H1 (cell line): Measurements from ENCODE around the gene FOXL2NB. TPM values are rescaled to one million over a fixed set of nuclear protein-coding genes. Genes with fewer than 3 reads are reported as not detected.
A peak's percentile ranks its signal among the peaks of the same experiment; 100 is the strongest.

Source experiments
- CTCF ChIA-PET: fragments of 300-600 bp; sonication (Branson Sonifier 250); formaldehyde crosslinking; loops from one replicate; lab custom pipeline; 2021; ENCODE audit not compliant: partially characterized antibody; lab: Charles Lee
- POLR2A ChIA-PET: fragments of 300-600 bp; sonication (Branson Sonifier 250); formaldehyde crosslinking; loops from one replicate; lab custom pipeline; 2021; ENCODE audit warnings: inconsistent platforms; ENCODE audit not compliant: partially characterized antibody; lab: Charles Lee
- DNase-seq, 2 experiments: peaks; one replicate each; pipeline versions ENCODE4 v3.0.0 to v3.0.0-alpha.2; 2010 to 2022; ENCODE audit warnings: low spot score in 2 of 2, low read depth in 1 of 2, mixed read lengths in 1 of 2
- FAIRE-seq: peaks from 2 replicates; lab custom pipeline; 2011; peaks lifted over from hg19 to GRCh38; lab: Jason Lieb, UNC
- H2AFZ ChIP-seq: 2 replicates; pipeline ENCODE4 v1.8.1; 2012; ENCODE audit warnings: low read length, inconsistent platforms
- H2AK5ac ChIP-seq: 2 replicates; pipeline ENCODE4 v1.6.1; 2013; ENCODE audit warnings: low read depth, low read length
- H2BK120ac ChIP-seq: replicated peaks from 2 replicates; pipeline ENCODE3; 2013; ENCODE audit warnings: low read depth, low read length, inconsistent platforms
- H2BK12ac ChIP-seq: 2 replicates; pipeline ENCODE4 v1.6.1; 2013; ENCODE audit warnings: low read depth, low read length
- H2BK15ac ChIP-seq: 2 replicates; pipeline ENCODE4 v1.6.1; 2013; ENCODE audit warnings: low read length
- H2BK20ac ChIP-seq: 2 replicates; pipeline ENCODE4 v1.6.1; 2013; ENCODE audit warnings: low read length
- H2BK5ac ChIP-seq: 2 replicates; pipeline ENCODE4 v1.6.1; 2013; ENCODE audit warnings: low read depth, low read length
- H3K14ac ChIP-seq: 2 replicates; pipeline ENCODE4 v1.6.1; 2013; ENCODE audit warnings: inconsistent platforms; ENCODE audit not compliant: insufficient read length
- H3K18ac ChIP-seq: 2 replicates; pipeline ENCODE4 v1.6.1; 2013; ENCODE audit warnings: low read length; ENCODE audit errors: extremely low read depth
- H3K23ac ChIP-seq: 2 replicates; pipeline ENCODE4 v1.6.1; 2013; ENCODE audit warnings: inconsistent platforms; ENCODE audit not compliant: insufficient read length
- H3K23me2 ChIP-seq: 2 replicates; pipeline ENCODE4 v1.6.1; 2013; ENCODE audit warnings: low read depth, low read length
- H3K27ac ChIP-seq: 2 replicates; pipeline ENCODE4 v1.6.1; 2011; ENCODE audit warnings: low read depth, low read length, inconsistent platforms
- H3K27me3 ChIP-seq, 4 experiments: replicated peaks in 1 of 4; 1 replicate in 1 of 4; 2 replicates in 3 of 4; pipeline versions ENCODE4 v1.6.1 to v1.8.1; 2011 to 2013; ENCODE audit warnings: low read length in 3 of 4, mild to moderate bottlenecking in 3 of 4, inconsistent platforms in 2 of 4, mixed read lengths in 2 of 4, moderate library complexity in 1 of 4; ENCODE audit not compliant: control insufficient read depth in 3 of 4, insufficient read depth in 3 of 4; ENCODE audit errors: extremely low read depth in 1 of 4
- H3K36me3 ChIP-seq, 4 experiments: 2 replicates each; pipeline versions ENCODE4 v1.6.1 to v1.8.1; 2011 to 2013; ENCODE audit warnings: mild to moderate bottlenecking in 4 of 4, low read length in 3 of 4, moderate library complexity in 2 of 4, control low read depth in 1 of 4, inconsistent platforms in 1 of 4; ENCODE audit not compliant: insufficient read depth in 4 of 4, control insufficient read depth in 2 of 4
- H3K4ac ChIP-seq: replicated peaks from 2 replicates; pipeline ENCODE3; 2013; ENCODE audit warnings: low read length, low read depth, mixed read lengths, inconsistent platforms; ENCODE audit not compliant: insufficient read length
- H3K4me1 ChIP-seq, 4 experiments: replicated peaks in 1 of 4; 1 replicate in 1 of 4; 2 replicates in 3 of 4; pipeline versions ENCODE4 v1.6.1 to v1.8.1; 2011 to 2013; ENCODE audit warnings: low read length in 3 of 4, inconsistent platforms in 2 of 4, mixed read lengths in 1 of 4; ENCODE audit not compliant: insufficient read depth in 4 of 4, control insufficient read depth in 3 of 4
- H3K4me2 ChIP-seq, 2 experiments: 2 replicates each; pipeline versions ENCODE4 v1.6.1 to v1.8.1; 2011 to 2013; ENCODE audit warnings: low read depth in 2 of 2, low read length in 2 of 2, control low read depth in 1 of 2, inconsistent platforms in 1 of 2, mild to moderate bottlenecking in 1 of 2; ENCODE audit not compliant: insufficient read depth in 1 of 2
- H3K4me3 ChIP-seq, 4 experiments: fragments of 200-600, 300-600 bp in 1 of 4; sonication (generic), shearing (Covaris generic), sonication (Bioruptor Twin) in 1 of 4; 2 replicates each; pipeline versions ENCODE4 v1.5.1 to v1.8.1; 2011 to 2016; ENCODE audit warnings: low read length in 4 of 4, low read depth in 3 of 4, control low read depth in 2 of 4, inconsistent platforms in 2 of 4, mild to moderate bottlenecking in 2 of 4, mixed read lengths in 1 of 4, moderate library complexity in 1 of 4; ENCODE audit not compliant: insufficient read depth in 2 of 4; ENCODE audit errors: extremely low read depth in 1 of 4
- H3K56ac ChIP-seq: replicated peaks from 2 replicates; pipeline ENCODE3; 2013; ENCODE audit warnings: low read depth, mild to moderate bottlenecking, mixed read lengths, low read length, inconsistent platforms; ENCODE audit not compliant: insufficient read length
- H3K79me1 ChIP-seq: 2 replicates; pipeline ENCODE4 v1.6.1; 2013; ENCODE audit warnings: low read depth, low read length, control low read depth
- H3K79me2 ChIP-seq, 2 experiments: 2 replicates each; pipeline versions ENCODE4 v1.6.1 to v1.8.1; 2012 to 2013; ENCODE audit warnings: low read length in 2 of 2, mild to moderate bottlenecking in 2 of 2, inconsistent platforms in 1 of 2; ENCODE audit not compliant: insufficient read depth in 2 of 2, control insufficient read depth in 1 of 2
- H3K9ac ChIP-seq, 4 experiments: replicated peaks in 1 of 4; 1 replicate in 1 of 4; 2 replicates in 3 of 4; pipeline versions ENCODE4 v1.6.1 to v1.8.1; 2011 to 2013; ENCODE audit warnings: low read depth in 3 of 4, low read length in 3 of 4, control low read depth in 2 of 4, mild to moderate bottlenecking in 2 of 4, moderate library complexity in 2 of 4, inconsistent platforms in 1 of 4; ENCODE audit errors: extremely low read depth in 1 of 4
- H3K9me3 ChIP-seq, 2 experiments: 2 replicates each; pipeline versions ENCODE4 v1.6.1 to v1.8.1; 2012 to 2013; ENCODE audit warnings: mild to moderate bottlenecking in 2 of 2, moderate library complexity in 2 of 2, control low read depth in 1 of 2, inconsistent platforms in 1 of 2, low read depth in 1 of 2, low read length in 1 of 2, mixed read lengths in 1 of 2; ENCODE audit not compliant: insufficient read depth in 2 of 2
- H4K20me1 ChIP-seq, 2 experiments: replicated peaks in 1 of 2; 2 replicates each; pipeline versions ENCODE3 to v1.8.1; 2011 to 2013; ENCODE audit warnings: inconsistent platforms in 2 of 2, low read length in 2 of 2, mild to moderate bottlenecking in 1 of 2; ENCODE audit not compliant: insufficient read depth in 2 of 2, control insufficient read depth in 1 of 2
- H4K5ac ChIP-seq: 2 replicates; pipeline ENCODE4 v1.6.1; 2013; ENCODE audit warnings: low read length, low read depth, mixed read lengths, inconsistent platforms; ENCODE audit not compliant: insufficient read length
- H4K8ac ChIP-seq: 2 replicates; pipeline ENCODE4 v1.8.0; 2013; ENCODE audit warnings: mild to moderate bottlenecking, moderate library complexity, low read length, inconsistent platforms; ENCODE audit not compliant: insufficient read depth; ENCODE audit errors: extremely low read depth
- H4K91ac ChIP-seq: replicated peaks from 2 replicates; pipeline ENCODE3; 2013; ENCODE audit warnings: low read length, mixed read lengths, inconsistent platforms; ENCODE audit not compliant: insufficient read length
- ATF3 ChIP-seq: IDR thresholded peaks from 2 replicates; pipeline ENCODE4 v1.6.1; 2011; ENCODE audit warnings: low read depth, mild to moderate bottlenecking, low read length; ENCODE audit not compliant: insufficient read depth
- CTCF ChIP-seq, 3 experiments: IDR thresholded peaks; 1 replicate in 2 of 3; 2 replicates in 1 of 3; pipeline versions ENCODE4 v1.5.1 to v1.6.1; 2011; ENCODE audit warnings: low read length in 3 of 3, mild to moderate bottlenecking in 3 of 3, inconsistent platforms in 2 of 3, low read depth in 1 of 3, moderate library complexity in 1 of 3; ENCODE audit not compliant: insufficient read depth in 1 of 3; ENCODE audit errors: control extremely low read depth in 1 of 3
- E2F6 ChIP-seq: IDR thresholded peaks from 2 replicates; pipeline ENCODE4 v1.6.1; 2012; ENCODE audit warnings: inconsistent platforms
- KDM4A ChIP-seq: IDR thresholded peaks from one replicate; pipeline ENCODE4 v1.7.1; 2012; ENCODE audit warnings: low read depth, mild to moderate bottlenecking, moderate library complexity, low read length, inconsistent platforms; ENCODE audit not compliant: severe bottlenecking
- MAX ChIP-seq: IDR thresholded peaks from 2 replicates; pipeline ENCODE4 v1.6.1; 2012; ENCODE audit warnings: inconsistent platforms
- WGBS, 2 experiments: shearing (Covaris generic) in 1 of 2; methylation state at CpG; one replicate each; pipeline versions ENCODE4 v1.1.6 to v1.1.7; 2013 to 2015; ENCODE audit warnings: low lambda C conversion rate in 2 of 2, mixed read lengths in 2 of 2, inconsistent platforms in 1 of 2, low coverage in 1 of 2, missing lambda C conversion rate in 1 of 2; ENCODE audit not compliant: insufficient replicate concordance in 2 of 2, insufficient coverage in 1 of 2, insufficient read length in 1 of 2; ENCODE audit errors: extremely low coverage in 1 of 2, missing lambda C conversion rate in 1 of 2; 5-methylcytosine and 5-hydroxymethylcytosine counted together
- polyA plus RNA-seq, 7 experiments: library from polyadenylated mRNA; depleted of rRNA in 3 of 7; stranded (reverse) in 5 of 7; unstranded in 2 of 7; fragments of >200 nt in 5 of 7; fragments of 200-250 nt in 2 of 7; gene quantifications; 1 replicate in 5 of 7; 2 replicates in 1 of 7; 4 replicates in 1 of 7; pipeline versions ENCODE4 v1.2.1 to v1.2.3, GENCODE V29; 2011 to 2013; ENCODE audit warnings: missing spikeins in 2 of 7, mixed read lengths in 2 of 7
- total RNA-seq: library from RNA; stranded (reverse); fragmentation: NEBNext Ultra II Directional; extraction: Animal tissue kit (Norgen Biotek cat#: 25700); gene quantifications from 2 replicates; pipeline ENCODE4 v1.2.1, GENCODE V29; 2021

The FOXL2NB gene
- total and polyA plus RNA-seq, 2 of the 8 experiments (the other 6 are each of a cell fraction or from before 2014, with no cell fraction given), result 5.4 to 7.3 TPM

- Histone ChIP-seq H4K8ac (no peak overlapping the region), H2BK120ac (no peak overlapping the region), H3K23me2 (peaks cover 8% of the 10 kb centered on the region; the same call in 1 of the 2 replicates), H3K18ac (peak overlapping the region; percentile 56), H3K36me3 (peaks cover 0 to 8% (median 0%) of the 10 kb centered on the region in 4 experiments; a peak in 1 of 8 replicates), H3K56ac (no peak overlapping the region), H3K23ac (no peak overlapping the region), H3K4me3 (peak overlapping the region; percentile 11 to 59 (median 39); a peak in 7 of 8 replicates), H2BK12ac (peak overlapping the region; percentile 70), H2AFZ (peak overlapping the region; percentile 54; the same call in 1 of the 2 replicates), H2AK5ac (no peak overlapping the region), H2BK20ac (0 out of 2 replicates have a peak overlapping the region, but pooled peaks have one; percentile 76), H3K79me2 (no peaks in the 10 kb centered on the region), H3K27me3 (peaks cover 46 to 69% (median 59%) of the 10 kb centered on the region in 4 experiments), H3K27ac (no peak overlapping the region), H4K5ac (no peak overlapping the region), H3K79me1 (no peaks in the 10 kb centered on the region), H4K20me1 (peaks cover 8 to 10% of the 10 kb centered on the region in 2 experiments), H3K4ac (no peak overlapping the region), H3K9ac (peak overlapping the region in 1 of 4 experiments; percentile 8; a peak in 2 of 7 replicates), H3K14ac (no peak overlapping the region), H4K91ac (no peak overlapping the region), H2BK15ac (0 out of 2 replicates have a peak overlapping the region, but pooled peaks have one; percentile 49), H2BK5ac (no peak overlapping the region), H3K4me1 (peaks cover 9 to 28% (median 19%) of the 10 kb centered on the region in 4 experiments), H3K9me3 (no peaks in the 10 kb centered on the region), H3K4me2 (peak overlapping the region; percentile 38 to 71)
- WGBS, 2 experiments, result 2% methylated on average over 57 of the region's 58 CpGs; no CpG with 5 or more reads in 1 of the 2 experiments
- FAIRE-seq (no peak), DNase-seq (peak in 1 of 2 experiments; percentile 99)
- ChIA-PET CTCF (interaction anchor here (0.6 to 15.6 kb wide), 45 partner anchors 11 to 601 kb away, joined by 3 to 223 read pairs (median 3); partner anchors contain the start of genes CEP70, ESYT3, FOXL2 and FOXL2NB), POLR2A (interaction anchor here (0.6 to 9.6 kb wide), 11 partner anchors 11 to 1626 kb away, joined by 3 to 149 read pairs (median 4); partner anchors contain the start of genes FAIM, FOXL2 and FOXL2NB)
- TF ChIP-seq ATF3 (0 out of 2 replicates have a peak, but pooled peaks have one; percentile 55), E2F6 (peak; percentile 75), CTCF (IDR thresholded peaks at IDR 0.05; ENCODE audit: control extremely low read depth in 1 of 3, insufficient read depth in 1 of 3, low read depth in 1 of 3, low read length in 3 of 3) (peak in 2 of 3 experiments; percentile 84 to 86; a peak in 3 of 4 replicates), MAX (peak; percentile 82), KDM4A (peak; percentile 91)
Observed at GRCh38 chr3:138935863-138936740, 10.9 kb upstream of the FOXL2NB start.
